Hepatocyte (in vitro differentiated cells): ENCODE data around the gene AGFG1. TPM values are rescaled to one million over a fixed set of nuclear protein-coding genes. Genes with fewer than 3 reads are reported as not detected.

Source experiments
- DNase-seq: peaks from one replicate; pipeline ENCODE4 v3.0.0-alpha.2; 2016; ENCODE audit warnings: low spot score
- H2AFZ ChIP-seq: fragments of 200-600 bp; sonication (generic); 2 replicates; pipeline ENCODE4 v1.6.0; 2016; ENCODE audit warnings: antibody characterized with exemption, mild to moderate bottlenecking
- H3K27ac ChIP-seq: fragments of 200-600 bp; sonication (generic); 2 replicates; pipeline ENCODE4 v1.5.1; 2016; ENCODE audit warnings: mild to moderate bottlenecking
- H3K27me3 ChIP-seq: fragments of 200-600 bp; sonication (generic); 2 replicates; pipeline ENCODE4 v1.6.1; 2016
- H3K36me3 ChIP-seq: fragments of 200-600 bp; sonication (generic); replicated peaks from 2 replicates; pipeline ENCODE4 v1.5.1; 2016; ENCODE audit warnings: low read depth; ENCODE audit not compliant: insufficient read depth
- H3K4me1 ChIP-seq: fragments of 200-600 bp; sonication (generic); 2 replicates; pipeline ENCODE4 v1.5.1; 2016; ENCODE audit warnings: mild to moderate bottlenecking, moderate library complexity; ENCODE audit not compliant: insufficient read depth
- H3K4me2 ChIP-seq: fragments of 200-600 bp; sonication (generic); 2 replicates; pipeline ENCODE4 v1.6.0; 2016
- H3K4me3 ChIP-seq: fragments of 200-600 bp; sonication (generic); 2 replicates; pipeline ENCODE4 v1.5.1; 2016; ENCODE audit warnings: mild to moderate bottlenecking
- H3K79me2 ChIP-seq: fragments of 200-600 bp; sonication (generic); 2 replicates; pipeline ENCODE4 v1.6.0; 2017; ENCODE audit warnings: mild to moderate bottlenecking
- H3K9me2 ChIP-seq: fragments of 200-600 bp; sonication (generic); replicated peaks from 2 replicates; pipeline ENCODE4 v1.6.0; 2017; ENCODE audit warnings: mild to moderate bottlenecking; ENCODE audit not compliant: insufficient read depth
- H3K9me3 ChIP-seq: fragments of 200-600 bp; sonication (generic); 2 replicates; pipeline ENCODE4 v1.5.1; 2016; ENCODE audit warnings: low read depth, mild to moderate bottlenecking
- H4K20me1 ChIP-seq: fragments of 200-600 bp; sonication (generic); 2 replicates; pipeline ENCODE4 v1.6.0; 2016; ENCODE audit warnings: mild to moderate bottlenecking; ENCODE audit not compliant: insufficient read depth, poor library complexity, severe bottlenecking
- CTCF ChIP-seq: fragments of 200-600 bp; sonication (generic); IDR thresholded peaks from 2 replicates; pipeline ENCODE4 v1.5.1; 2016; ENCODE audit warnings: antibody characterized with exemption, mild to moderate bottlenecking; ENCODE audit not compliant: poor library complexity
- EZH2 ChIP-seq: fragments of 200-600 bp; sonication (generic); IDR thresholded peaks from 2 replicates; pipeline ENCODE4 v1.6.1; 2016; ENCODE audit warnings: antibody characterized with exemption, mild to moderate bottlenecking, borderline replicate concordance
- EZH2phosphoT487 ChIP-seq: fragments of 200-600 bp; sonication (generic); IDR thresholded peaks from one replicate; pipeline ENCODE4 v1.6.1; 2018; ENCODE audit warnings: antibody characterized with exemption, mild to moderate bottlenecking, low read depth, moderate library complexity; ENCODE audit not compliant: unreplicated experiment, severe bottlenecking
- WGBS: methylation state at CpG from one replicate; pipeline ENCODE4 v1.1.6; 2016; ENCODE audit warnings: low lambda C conversion rate; ENCODE audit errors: missing lambda C conversion rate; 5-methylcytosine and 5-hydroxymethylcytosine counted together
- polyA plus RNA-seq: library from polyadenylated mRNA; unstranded; fragments of >200 nt; fragmentation: Nextera tagmentation; extraction: Ambion mirVana; gene quantifications from 2 replicates; pipeline ENCODE4 v1.2.1, GENCODE V29; 2016
- total RNA-seq: library from RNA; depleted of rRNA; stranded (reverse); fragments of >200 nt; gene quantifications from 2 replicates; pipeline ENCODE4 v1.2.3, GENCODE V29; 2014

Gene AGFG1
- total and polyA plus RNA-seq, 2 experiments from 2014 or later: 62.4 to 91.6 TPM

GRCh38 chr2:227461811-227462461, 10.0 kb upstream of the AGFG1 start:
- no peak overlapping the region for H3K4me3 ChIP-seq
- H3K9me2 ChIP-seq: no peaks in the 10 kb centered on the region
- 90% methylated on average over 4 of the region's 4 CpGs for WGBS
- TF ChIP-seq CTCF (no peak), EZH2 (no peak), EZH2phosphoT487 (no peak)
- H3K4me1 ChIP-seq: peaks cover 23% of the 10 kb centered on the region
- DNase-seq: no peak
- H3K27ac ChIP-seq: no peak overlapping the region
- H3K79me2 ChIP-seq: peaks cover 5% of the 10 kb centered on the region
- no peaks in the 10 kb centered on the region for H4K20me1 ChIP-seq
- no peaks in the 10 kb centered on the region for H3K9me3 ChIP-seq
- no peak overlapping the region for H2AFZ ChIP-seq
- no peak overlapping the region for H3K4me2 ChIP-seq
- no peaks in the 10 kb centered on the region for H3K36me3 ChIP-seq
- H3K27me3 ChIP-seq: no peaks in the 10 kb centered on the region

- no peaks in the 10 kb centered on the region for H3K9me2 ChIP-seq
- no peaks in the 10 kb centered on the region for H4K20me1 ChIP-seq
- no peak overlapping the region for H3K4me3 ChIP-seq
- peak; percentile 25 for DNase-seq
- TF ChIP-seq EZH2: no peak
- TF ChIP-seq CTCF: no peak
- no peak for TF ChIP-seq EZH2phosphoT487
- peak overlapping the region; percentile 49 for H3K27ac ChIP-seq
- WGBS: 79% methylated on average over 6 of the region's 6 CpGs
- no peak overlapping the region for H3K4me2 ChIP-seq
- no peaks in the 10 kb centered on the region for H3K9me3 ChIP-seq
- no peaks in the 10 kb centered on the region for H3K36me3 ChIP-seq
- peaks cover 29% of the 10 kb centered on the region for H3K4me1 ChIP-seq
- peaks cover 5% of the 10 kb centered on the region for H3K79me2 ChIP-seq
- H2AFZ ChIP-seq: no peak overlapping the region
- no peaks in the 10 kb centered on the region for H3K27me3 ChIP-seq
Observed at GRCh38 chr2:227462462-227462951, 9.4 kb upstream of the AGFG1 start.

- WGBS: 91% methylated on average over 13 of the region's 13 CpGs
- no peak overlapping the region for H3K4me3 ChIP-seq
- H3K79me2 ChIP-seq: peaks cover 5% of the 10 kb centered on the region
- no peaks in the 10 kb centered on the region for H3K36me3 ChIP-seq
- TF ChIP-seq EZH2: no peak
- no peak for TF ChIP-seq EZH2phosphoT487
- TF ChIP-seq CTCF: no peak
- no peaks in the 10 kb centered on the region for H3K9me2 ChIP-seq
- H3K9me3 ChIP-seq: no peaks in the 10 kb centered on the region
- no peak overlapping the region for H3K4me2 ChIP-seq
- peak overlapping the region; percentile 49 for H3K27ac ChIP-seq
- no peak overlapping the region for H2AFZ ChIP-seq
- no peak for DNase-seq
- H4K20me1 ChIP-seq: no peaks in the 10 kb centered on the region
- H3K4me1 ChIP-seq: peaks cover 36% of the 10 kb centered on the region
- H3K27me3 ChIP-seq: no peaks in the 10 kb centered on the region
Observed at GRCh38 chr2:227462972-227463931, 8.7 kb upstream of the AGFG1 start.
